Tibial nerve (tissue), 4 donors: Measurements from ENCODE around the gene RCN2.

Experiments
- EP300 ChIP-seq, 2 donors: sonication (generic); formaldehyde crosslinking; IDR thresholded peaks; one replicate each; pipeline ENCODE4 v1.6.1; 2017; ENCODE audit warnings: antibody characterized with exemption in 2 of 2, mild to moderate bottlenecking in 1 of 2
- POLR2A ChIP-seq, 2 donors: fragments of 450-650 bp; IDR thresholded peaks; one replicate each; pipeline ENCODE4 v1.6.1; 2017; ENCODE audit warnings: antibody characterized with exemption in 2 of 2, mild to moderate bottlenecking in 2 of 2, moderate library complexity in 2 of 2
- TF ChIP-seq, protein P1 (sequence below), 5 experiments: fragments of 200-600 bp in 3 of 5; fragments of 450-650 bp in 2 of 5; sonication (generic) in 3 of 5; IDR thresholded peaks; one replicate each; pipeline ENCODE4 v1.5.1; 2016 to 2019; ENCODE audit warnings: antibody characterized with exemption in 5 of 5, mild to moderate bottlenecking in 3 of 5, moderate library complexity in 2 of 5

- TF ChIP-seq, protein P1, sequence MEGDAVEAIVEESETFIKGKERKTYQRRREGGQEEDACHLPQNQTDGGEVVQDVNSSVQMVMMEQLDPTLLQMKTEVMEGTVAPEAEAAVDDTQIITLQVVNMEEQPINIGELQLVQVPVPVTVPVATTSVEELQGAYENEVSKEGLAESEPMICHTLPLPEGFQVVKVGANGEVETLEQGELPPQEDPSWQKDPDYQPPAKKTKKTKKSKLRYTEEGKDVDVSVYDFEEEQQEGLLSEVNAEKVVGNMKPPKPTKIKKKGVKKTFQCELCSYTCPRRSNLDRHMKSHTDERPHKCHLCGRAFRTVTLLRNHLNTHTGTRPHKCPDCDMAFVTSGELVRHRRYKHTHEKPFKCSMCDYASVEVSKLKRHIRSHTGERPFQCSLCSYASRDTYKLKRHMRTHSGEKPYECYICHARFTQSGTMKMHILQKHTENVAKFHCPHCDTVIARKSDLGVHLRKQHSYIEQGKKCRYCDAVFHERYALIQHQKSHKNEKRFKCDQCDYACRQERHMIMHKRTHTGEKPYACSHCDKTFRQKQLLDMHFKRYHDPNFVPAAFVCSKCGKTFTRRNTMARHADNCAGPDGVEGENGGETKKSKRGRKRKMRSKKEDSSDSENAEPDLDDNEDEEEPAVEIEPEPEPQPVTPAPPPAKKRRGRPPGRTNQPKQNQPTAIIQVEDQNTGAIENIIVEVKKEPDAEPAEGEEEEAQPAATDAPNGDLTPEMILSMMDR (IDR thresholded peaks at IDR 0.05): no peak
- TF ChIP-seq POLR2A (IDR thresholded peaks at IDR 0.05) (no peak), EP300 (IDR thresholded peaks at IDR 0.05) (peak in 1 of 2 donors; percentile 16)
Measured at GRCh38 chr15:76987896-76988860, 56.6 kb downstream of the RCN2 start.
